ENCODE measurements around the gene ARHGDIB. TPM values are rescaled to one million over a fixed set of nuclear protein-coding genes. Genes with fewer than 3 reads are reported as not detected.

The ARHGDIB gene
- total and polyA plus RNA-seq, 2 donors from 2014 or later: 127 to 151 TPM

DNA sequence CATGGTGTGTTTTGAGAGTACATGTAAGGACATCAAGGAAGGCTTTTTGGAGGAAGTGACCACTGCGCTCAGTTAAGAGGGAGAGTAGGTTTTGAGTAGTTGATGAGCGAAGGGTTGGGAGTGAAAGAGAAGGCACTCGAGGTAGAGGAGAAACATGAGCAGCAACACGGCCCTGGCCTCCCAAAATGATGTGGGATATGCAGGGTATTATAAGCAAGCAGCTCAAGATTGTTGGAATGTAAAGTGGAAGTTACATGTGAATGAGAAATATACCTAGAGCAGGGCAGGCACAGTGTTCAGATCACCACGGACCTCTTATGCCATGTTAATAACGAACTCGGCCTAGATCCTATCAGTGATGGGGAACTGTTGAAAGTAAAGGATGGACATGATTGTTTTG, 2.1 kb upstream of the ARHGDIB start:
- Histone ChIP-seq H3K9me3 (ENCODE audit: control insufficient read depth in 2 of 3, insufficient read depth in 1 of 3, low read length in 3 of 3) (no peaks in the 10 kb centered on the region), H3K4me3 (ENCODE audit: low read length in 3 of 3) (no peak overlapping the region), H3K9ac (ENCODE audit: low read length in 3 of 3) (no peak overlapping the region), H3K36me3 (ENCODE audit: control insufficient read depth in 2 of 3, insufficient read depth in 3 of 3, low read length in 3 of 3) (no peaks in the 10 kb centered on the region), H3K27me3 (ENCODE audit: control insufficient read depth, insufficient read depth, low read length) (no peaks in the 10 kb centered on the region), H3K27ac (ENCODE audit: low read depth in 2 of 2, low read length in 2 of 2) (peak overlapping the region in 1 of 2 donors; percentile 2), H3K4me1 (ENCODE audit: control insufficient read depth in 2 of 3, insufficient read depth in 2 of 3, low read depth in 1 of 3, low read length in 3 of 3) (peaks cover 0 to 3% (median 0%) of the 10 kb centered on the region in 3 donors)
- no peak for DNase-seq
- no peak for FAIRE-seq
- TF ChIP-seq, protein P1, sequence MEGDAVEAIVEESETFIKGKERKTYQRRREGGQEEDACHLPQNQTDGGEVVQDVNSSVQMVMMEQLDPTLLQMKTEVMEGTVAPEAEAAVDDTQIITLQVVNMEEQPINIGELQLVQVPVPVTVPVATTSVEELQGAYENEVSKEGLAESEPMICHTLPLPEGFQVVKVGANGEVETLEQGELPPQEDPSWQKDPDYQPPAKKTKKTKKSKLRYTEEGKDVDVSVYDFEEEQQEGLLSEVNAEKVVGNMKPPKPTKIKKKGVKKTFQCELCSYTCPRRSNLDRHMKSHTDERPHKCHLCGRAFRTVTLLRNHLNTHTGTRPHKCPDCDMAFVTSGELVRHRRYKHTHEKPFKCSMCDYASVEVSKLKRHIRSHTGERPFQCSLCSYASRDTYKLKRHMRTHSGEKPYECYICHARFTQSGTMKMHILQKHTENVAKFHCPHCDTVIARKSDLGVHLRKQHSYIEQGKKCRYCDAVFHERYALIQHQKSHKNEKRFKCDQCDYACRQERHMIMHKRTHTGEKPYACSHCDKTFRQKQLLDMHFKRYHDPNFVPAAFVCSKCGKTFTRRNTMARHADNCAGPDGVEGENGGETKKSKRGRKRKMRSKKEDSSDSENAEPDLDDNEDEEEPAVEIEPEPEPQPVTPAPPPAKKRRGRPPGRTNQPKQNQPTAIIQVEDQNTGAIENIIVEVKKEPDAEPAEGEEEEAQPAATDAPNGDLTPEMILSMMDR (IDR thresholded peaks at IDR 0.05; ENCODE audit: borderline replicate concordance, extremely low read depth, insufficient read depth): no peak
- intact Hi-C loops (cut with DNase I): no loop called here

DNA sequence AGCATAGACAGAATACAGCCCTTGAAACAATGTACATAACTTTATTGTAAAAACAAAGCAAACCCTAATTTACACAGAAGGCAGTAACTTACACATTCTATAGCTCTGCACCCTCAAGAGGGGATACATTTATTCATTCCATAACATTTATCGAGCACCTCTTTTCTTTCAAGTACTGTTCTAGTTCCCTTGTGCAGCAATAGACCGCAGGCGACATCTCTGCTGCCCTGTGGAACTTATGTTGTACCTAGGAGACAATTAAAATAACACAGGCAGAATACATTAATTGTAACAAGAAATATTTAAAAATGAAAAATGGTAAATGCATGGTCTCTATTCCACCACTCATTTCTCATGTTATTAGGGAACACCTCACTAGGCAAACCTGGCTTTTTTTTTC, 1.4 kb upstream of the ARHGDIB start:
- Histone ChIP-seq H3K9ac (ENCODE audit: low read length in 3 of 3) (no peak overlapping the region), H3K27ac (ENCODE audit: low read depth in 2 of 2, low read length in 2 of 2) (no peak overlapping the region), H3K27me3 (ENCODE audit: control insufficient read depth, insufficient read depth, low read length) (no peaks in the 10 kb centered on the region), H3K4me3 (ENCODE audit: low read length in 3 of 3) (no peak overlapping the region), H3K4me1 (ENCODE audit: control insufficient read depth in 2 of 3, insufficient read depth in 2 of 3, low read depth in 1 of 3, low read length in 3 of 3) (peaks cover 0 to 3% (median 0%) of the 10 kb centered on the region in 3 donors), H3K9me3 (ENCODE audit: control insufficient read depth in 2 of 3, insufficient read depth in 1 of 3, low read length in 3 of 3) (no peaks in the 10 kb centered on the region), H3K36me3 (ENCODE audit: control insufficient read depth in 2 of 3, insufficient read depth in 3 of 3, low read length in 3 of 3) (no peaks in the 10 kb centered on the region)
- FAIRE-seq (no peak), DNase-seq (no peak)
- intact Hi-C loops (cut with DNase I): no loop called here
- TF ChIP-seq, protein P1 (IDR thresholded peaks at IDR 0.05; ENCODE audit: borderline replicate concordance, extremely low read depth, insufficient read depth): no peak

DNA sequence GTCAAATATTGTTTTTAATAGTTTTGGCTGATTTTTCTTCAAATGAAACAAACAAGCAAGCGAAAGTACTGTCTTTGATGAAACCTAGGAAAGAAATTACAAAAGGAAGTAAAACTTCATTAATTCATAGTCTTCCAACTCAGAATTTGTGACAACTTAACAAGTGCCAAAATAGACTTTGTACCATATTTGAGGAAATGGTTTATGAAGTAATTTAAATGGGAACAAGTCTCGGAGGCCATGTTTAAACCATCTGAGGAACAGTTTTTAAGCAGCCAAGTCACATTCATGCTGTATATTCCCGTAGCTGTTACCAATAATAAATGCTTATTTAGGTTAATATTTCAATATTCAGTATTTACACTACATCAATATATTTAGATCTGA, 745 bp upstream of the ARHGDIB start:
- no peaks in the 10 kb centered on the region for H3K9me3 ChIP-seq (ENCODE audit: control insufficient read depth in 2 of 3, insufficient read depth in 1 of 3, low read length in 3 of 3)
- TF ChIP-seq, protein P1 (IDR thresholded peaks at IDR 0.05; ENCODE audit: borderline replicate concordance, extremely low read depth, insufficient read depth): no peak
- DNase-seq (no peak), FAIRE-seq (no peak)
- H3K9ac ChIP-seq (ENCODE audit: low read length in 3 of 3): peak overlapping the region in 1 of 3 donors; percentile 47
- peak overlapping the region in 2 of 3 donors; percentile 43 to 72 for H3K4me3 ChIP-seq (ENCODE audit: low read length in 3 of 3)
- H3K27me3 ChIP-seq (ENCODE audit: control insufficient read depth, insufficient read depth, low read length): no peaks in the 10 kb centered on the region
- peak overlapping the region; percentile 48 to 91 for H3K27ac ChIP-seq (ENCODE audit: low read depth in 2 of 2, low read length in 2 of 2)
- intact Hi-C loops (cut with DNase I): no loop called here
- H3K4me1 ChIP-seq (ENCODE audit: control insufficient read depth in 2 of 3, insufficient read depth in 2 of 3, low read depth in 1 of 3, low read length in 3 of 3): peaks cover 0 to 3% (median 0%) of the 10 kb centered on the region in 3 donors
- H3K36me3 ChIP-seq (ENCODE audit: control insufficient read depth in 2 of 3, insufficient read depth in 3 of 3, low read length in 3 of 3): no peaks in the 10 kb centered on the region

All from kidney (tissue), 14 donors.